ENCODE results near the gene MFSD1.

The MFSD1 gene

DNA sequence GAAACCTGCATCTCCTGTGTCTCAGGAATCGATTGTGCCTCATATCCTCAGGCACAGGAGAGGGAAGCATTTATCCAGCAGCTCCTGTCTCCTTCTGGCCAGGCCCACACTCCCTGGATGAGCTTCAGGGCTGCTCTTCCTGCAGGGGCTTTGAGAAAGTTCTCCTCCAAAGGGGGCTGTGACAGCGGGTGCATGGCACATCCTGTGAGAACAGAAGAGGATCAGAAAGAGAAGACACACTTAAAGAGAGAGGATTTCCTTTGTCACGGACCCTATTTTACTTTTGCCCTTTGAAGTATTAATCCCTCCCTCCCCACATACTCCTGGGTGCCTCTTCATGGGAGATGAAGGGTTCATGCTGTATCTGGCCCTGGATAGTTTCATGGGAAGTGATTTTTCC is 46.0 kb downstream of the MFSD1 start:
- Histone ChIP-seq H3K4me3 (ENCODE audit: low read depth, low read length) (no peak overlapping the region), H3K9me3 (ENCODE audit: control insufficient read depth, insufficient read depth, low read length) (no peaks in the 10 kb centered on the region), H3K4me1 (ENCODE audit: control insufficient read depth, insufficient read depth, low read length) (no peaks in the 10 kb centered on the region), H3K27me3 (ENCODE audit: control insufficient read depth, insufficient read depth, low read length) (no peaks in the 10 kb centered on the region), H3K9ac (ENCODE audit: low read depth, low read length) (no peak overlapping the region), H3K36me3 (ENCODE audit: control insufficient read depth, insufficient read depth, low read length) (no peaks in the 10 kb centered on the region)

DNA sequence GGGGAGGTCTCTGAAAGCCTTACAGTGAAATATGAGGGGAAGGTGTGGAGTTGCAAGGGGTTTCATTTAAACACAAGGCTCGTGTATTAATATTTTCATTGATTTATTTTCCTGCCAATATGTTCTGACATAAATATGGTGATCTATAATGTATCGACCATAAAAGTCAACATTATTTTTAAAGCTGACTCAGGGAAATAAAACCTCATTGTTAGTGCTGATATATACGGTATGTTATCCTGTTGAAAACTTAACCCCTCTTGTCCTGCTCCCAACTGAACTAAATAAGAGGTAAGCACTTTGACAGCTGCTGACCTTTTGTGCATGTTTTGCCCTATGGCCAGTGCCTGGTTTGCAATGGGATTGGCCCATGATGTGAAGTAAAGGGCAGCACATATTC is 47.9 kb downstream of the MFSD1 start:
- Histone ChIP-seq H3K36me3 (ENCODE audit: control insufficient read depth, insufficient read depth, low read length) (no peaks in the 10 kb centered on the region), H3K4me3 (ENCODE audit: low read depth, low read length) (no peak overlapping the region), H3K9me3 (ENCODE audit: control insufficient read depth, insufficient read depth, low read length) (no peaks in the 10 kb centered on the region), H3K9ac (ENCODE audit: low read depth, low read length) (no peak overlapping the region), H3K27me3 (ENCODE audit: control insufficient read depth, insufficient read depth, low read length) (no peaks in the 10 kb centered on the region), H3K4me1 (ENCODE audit: control insufficient read depth, insufficient read depth, low read length) (no peaks in the 10 kb centered on the region)

DNA sequence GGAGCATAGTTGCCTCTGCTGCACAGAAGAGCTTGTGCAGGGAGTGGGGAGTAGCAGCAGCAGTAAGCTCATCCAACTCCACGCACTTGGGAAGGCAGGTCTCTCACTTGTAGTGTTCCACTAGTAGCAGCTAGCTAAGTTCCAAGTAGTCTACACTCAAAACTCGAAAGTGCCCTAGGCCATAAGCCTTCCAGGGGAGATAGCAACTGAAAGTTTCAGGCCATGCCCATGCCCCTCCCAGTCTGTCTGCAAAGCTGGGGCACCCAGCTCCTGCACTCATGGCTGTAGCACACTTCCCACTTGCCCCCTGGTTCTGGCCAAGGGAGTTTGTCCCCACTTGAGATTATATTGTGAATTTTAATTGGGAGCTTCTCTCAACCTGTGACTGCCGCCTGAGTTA is 57.5 kb downstream of the MFSD1 start:
- no peaks in the 10 kb centered on the region for H3K4me1 ChIP-seq (ENCODE audit: control insufficient read depth, insufficient read depth, low read length)
- no peak overlapping the region for H3K4me3 ChIP-seq (ENCODE audit: low read depth, low read length)
- no peaks in the 10 kb centered on the region for H3K36me3 ChIP-seq (ENCODE audit: control insufficient read depth, insufficient read depth, low read length)

DNA sequence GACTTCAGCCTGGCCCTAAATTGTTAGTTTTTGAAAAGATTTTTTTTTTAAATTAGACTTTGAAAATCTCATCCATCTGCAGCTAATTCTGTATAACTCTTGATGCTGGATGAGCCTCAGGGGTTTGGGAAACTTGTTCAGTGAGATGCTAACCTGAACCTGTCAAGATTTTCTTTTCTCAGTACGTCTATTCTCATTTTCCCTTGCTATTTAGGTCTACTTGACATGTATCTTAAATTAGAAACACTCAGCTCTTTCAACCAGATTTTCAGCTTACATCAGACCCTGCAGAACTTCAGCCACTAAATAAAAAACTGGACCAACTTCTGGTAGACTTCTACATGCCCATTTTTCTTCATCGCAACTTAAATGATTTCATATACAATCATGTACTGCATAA is 61.4 kb downstream of the MFSD1 start:
- Histone ChIP-seq H3K36me3 (ENCODE audit: control insufficient read depth, insufficient read depth, low read length) (no peaks in the 10 kb centered on the region), H3K9me3 (ENCODE audit: control insufficient read depth, insufficient read depth, low read length) (no peaks in the 10 kb centered on the region), H3K27me3 (ENCODE audit: control insufficient read depth, insufficient read depth, low read length) (no peaks in the 10 kb centered on the region), H3K9ac (ENCODE audit: low read depth, low read length) (no peak overlapping the region), H3K4me1 (ENCODE audit: control insufficient read depth, insufficient read depth, low read length) (no peaks in the 10 kb centered on the region), H3K4me3 (ENCODE audit: low read depth, low read length) (no peak overlapping the region)

More for the DNA sequence above, 57.5 kb downstream of the MFSD1 start:
- H3K9ac ChIP-seq (ENCODE audit: low read depth, low read length), result no peak overlapping the region
- H3K9me3 ChIP-seq (ENCODE audit: control insufficient read depth, insufficient read depth, low read length), result no peaks in the 10 kb centered on the region
- no peaks in the 10 kb centered on the region for H3K27me3 ChIP-seq (ENCODE audit: control insufficient read depth, insufficient read depth, low read length)

DNA sequence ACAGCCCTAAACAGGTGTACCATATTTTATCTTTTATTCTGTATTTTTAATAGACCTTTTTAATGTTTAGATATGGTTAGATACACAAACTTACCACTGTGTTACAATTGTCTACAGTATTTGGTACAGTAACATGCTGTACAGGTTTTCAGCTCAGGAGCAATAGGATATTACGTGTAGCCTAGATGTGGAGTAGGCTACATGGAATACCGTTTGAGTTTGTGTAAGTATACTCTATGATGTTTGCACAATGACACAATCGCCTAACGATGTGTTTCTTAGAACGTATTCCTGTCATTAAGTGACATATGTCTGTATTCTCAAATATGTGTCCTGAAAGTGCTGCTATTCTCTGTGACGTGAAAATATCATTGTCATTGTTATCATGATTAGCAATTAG is 62.6 kb downstream of the MFSD1 start:
- Histone ChIP-seq H3K36me3 (ENCODE audit: control insufficient read depth, insufficient read depth, low read length) (no peaks in the 10 kb centered on the region), H3K9me3 (ENCODE audit: control insufficient read depth, insufficient read depth, low read length) (no peaks in the 10 kb centered on the region), H3K9ac (ENCODE audit: low read depth, low read length) (no peak overlapping the region), H3K4me1 (ENCODE audit: control insufficient read depth, insufficient read depth, low read length) (no peaks in the 10 kb centered on the region), H3K4me3 (ENCODE audit: low read depth, low read length) (no peak overlapping the region), H3K27me3 (ENCODE audit: control insufficient read depth, insufficient read depth, low read length) (no peaks in the 10 kb centered on the region)

DNA sequence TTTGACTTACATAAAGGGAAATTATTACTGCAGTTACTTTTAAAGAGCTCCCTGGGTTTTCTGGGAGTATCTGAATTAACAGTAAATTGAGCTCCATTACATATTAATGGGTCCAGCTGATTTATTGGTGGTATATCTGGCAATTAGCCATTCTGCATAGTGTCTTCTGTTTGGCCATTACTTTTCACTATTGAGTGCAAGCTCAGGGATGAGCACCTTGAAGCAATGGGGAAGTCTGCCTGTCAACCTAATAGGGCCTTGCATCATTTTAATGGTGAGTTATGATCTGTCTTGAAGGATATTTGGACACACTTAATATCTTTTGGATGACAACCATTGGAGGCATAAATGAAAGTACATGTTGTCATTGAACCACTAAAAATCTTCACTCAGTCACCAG is 73.8 kb downstream of the MFSD1 start:
- Histone ChIP-seq H3K9ac (ENCODE audit: low read depth, low read length) (no peak overlapping the region), H3K4me3 (ENCODE audit: low read depth, low read length) (no peak overlapping the region), H3K9me3 (ENCODE audit: control insufficient read depth, insufficient read depth, low read length) (no peaks in the 10 kb centered on the region), H3K4me1 (ENCODE audit: control insufficient read depth, insufficient read depth, low read length) (no peaks in the 10 kb centered on the region), H3K27me3 (ENCODE audit: control insufficient read depth, insufficient read depth, low read length) (no peaks in the 10 kb centered on the region), H3K36me3 (ENCODE audit: control insufficient read depth, insufficient read depth, low read length) (no peaks in the 10 kb centered on the region)
